HS-27A (cell line): ENCODE results near the gene GALNTL6.

Experiments
- DNase-seq: peaks from one replicate; pipeline ENCODE4 v3.0.0-alpha.2; 2012; ENCODE audit warnings: low read depth, missing footprints

The GALNTL6 gene

DNA sequence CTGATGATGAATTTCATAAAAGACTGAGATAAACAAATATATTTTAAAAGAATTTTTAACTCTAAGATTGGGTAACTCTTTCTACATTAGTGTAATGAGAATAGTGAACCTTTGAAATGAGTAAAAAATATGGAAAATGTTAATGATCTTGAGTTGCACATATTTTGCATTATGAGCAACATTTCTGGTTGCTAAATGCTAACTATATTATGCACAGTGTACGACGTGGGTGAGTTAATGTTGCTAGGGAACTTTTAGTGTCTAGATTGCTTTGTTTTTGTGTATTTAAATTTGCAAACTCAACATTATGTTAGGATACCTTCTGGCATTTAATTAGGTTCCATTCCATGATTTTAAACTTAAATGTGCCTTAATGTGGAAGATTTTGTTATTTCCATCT is 742.5 kb downstream of the GALNTL6 start:
- DNase-seq: no peak

DNA sequence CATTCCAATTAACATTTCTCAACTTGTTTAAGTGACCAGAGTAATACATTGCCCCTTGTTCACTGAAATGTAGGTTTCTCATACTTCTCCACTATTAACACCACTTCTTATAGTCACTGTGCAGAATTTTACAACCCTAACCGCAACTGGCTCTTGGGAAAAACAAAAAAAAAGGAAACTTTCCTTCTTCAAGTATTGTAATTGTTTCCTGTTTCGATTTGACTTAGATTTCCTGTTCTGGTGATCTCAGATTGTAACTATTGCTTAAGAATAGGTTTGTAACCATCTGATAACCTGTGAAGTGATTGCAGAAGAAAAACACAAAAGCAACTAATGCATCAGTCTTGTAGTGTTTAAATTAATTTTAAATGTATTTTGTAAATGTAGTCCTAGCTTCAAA is 760.7 kb downstream of the GALNTL6 start:
- no peak for DNase-seq

- no peak for DNase-seq
Observed at GRCh38 chr4:172578712-172579111, 765.5 kb downstream of the GALNTL6 start.

DNA sequence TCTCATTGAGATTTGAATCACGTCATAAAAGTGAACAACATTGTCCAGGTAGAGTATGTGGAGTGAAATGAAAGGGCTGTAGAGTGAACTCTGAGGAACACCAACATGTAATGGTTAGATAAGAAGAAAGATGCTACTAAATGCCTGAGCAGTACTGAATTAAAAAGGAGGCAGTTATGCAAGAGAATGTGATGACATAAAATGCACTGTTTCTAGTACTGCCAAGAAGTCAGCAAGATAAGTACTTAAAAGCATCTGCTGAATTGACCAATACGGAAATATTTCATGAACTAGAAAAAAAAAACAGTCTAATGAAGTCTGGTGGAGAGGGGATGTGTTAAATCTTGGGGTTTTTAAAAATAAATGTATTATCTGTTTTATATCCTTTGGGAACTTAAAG is 771.6 kb downstream of the GALNTL6 start:
- no peak for DNase-seq

- DNase-seq: no peak
Observed at GRCh38 chr4:172596206-172596605, 783.0 kb downstream of the GALNTL6 start.

- DNase-seq: no peak
Observed at GRCh38 chr4:172599554-172599953, 786.4 kb downstream of the GALNTL6 start.

DNA sequence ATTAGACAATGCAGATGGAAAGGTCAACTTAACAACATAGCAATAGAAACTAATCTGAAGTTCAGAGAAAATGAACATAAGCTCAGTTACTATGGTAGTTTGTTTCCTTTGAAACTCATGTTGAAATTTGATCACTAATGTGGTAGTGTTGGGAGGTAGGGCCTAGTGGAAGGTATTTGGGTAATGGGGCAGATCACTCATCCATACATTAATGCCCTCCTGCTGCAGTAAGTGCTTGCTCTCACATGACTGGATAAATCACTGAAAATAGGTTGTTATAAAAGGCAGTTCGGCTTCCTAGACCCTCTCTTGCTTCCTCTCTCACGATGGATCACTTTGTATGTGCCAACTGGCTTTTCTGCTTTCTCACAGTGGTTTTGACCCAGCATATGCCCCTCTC is 788.0 kb downstream of the GALNTL6 start:
- DNase-seq: no peak

DNA sequence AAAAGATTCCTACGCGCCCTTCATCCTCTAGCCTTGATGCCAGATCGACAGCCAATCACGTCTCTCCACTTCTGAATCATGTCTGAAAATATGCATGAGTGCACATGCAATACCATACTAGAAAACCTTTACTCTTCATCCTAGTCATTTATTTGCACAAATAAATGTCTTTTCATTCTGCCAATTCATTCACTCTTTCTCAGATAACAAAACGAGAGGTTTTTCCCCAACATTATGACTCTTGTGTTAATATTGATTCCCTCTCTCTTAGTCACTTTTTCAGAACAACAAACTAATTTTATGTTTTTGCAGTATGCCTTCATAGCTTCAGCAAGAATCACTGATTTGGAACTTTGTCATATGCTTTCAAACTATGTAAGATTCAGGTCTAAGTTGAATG is 806.0 kb downstream of the GALNTL6 start:
- DNase-seq: no peak

DNA sequence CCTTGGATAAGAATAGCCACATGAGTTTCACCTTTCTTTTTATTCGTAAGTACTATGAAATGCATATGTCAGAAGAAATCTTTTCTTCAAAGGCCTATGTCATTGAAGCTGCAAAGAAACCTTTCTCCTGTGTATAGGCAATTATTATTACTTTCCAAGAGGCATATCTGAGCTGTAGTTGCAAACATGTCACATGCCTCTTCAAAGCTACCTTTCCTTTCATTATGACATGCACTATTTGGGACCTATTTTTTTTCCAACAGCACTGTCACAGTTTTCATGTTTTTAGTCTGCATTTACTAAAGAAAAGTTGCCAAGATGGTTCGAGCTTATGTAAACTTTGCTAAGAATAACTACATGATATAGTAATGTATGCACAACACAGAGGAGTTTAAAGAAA is 806.6 kb downstream of the GALNTL6 start:
- no peak for DNase-seq

DNA sequence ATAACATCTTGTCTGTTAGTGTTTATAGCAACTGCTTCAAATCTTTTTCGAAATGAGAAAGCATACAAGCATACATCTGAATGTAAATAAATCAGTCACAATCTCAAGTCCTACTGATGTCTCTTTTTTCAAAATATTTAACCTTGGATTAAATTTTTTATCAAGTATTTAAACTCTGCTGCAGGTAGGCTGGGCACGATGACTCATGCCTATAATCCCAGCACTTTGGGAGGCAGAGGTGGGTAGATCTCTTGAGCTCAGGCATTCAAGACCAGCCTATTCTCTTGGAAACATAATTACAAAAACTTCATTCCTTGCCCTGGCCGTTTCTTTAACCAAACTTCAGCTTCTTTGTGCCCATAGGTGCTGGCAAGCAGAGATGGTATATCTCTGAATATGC is 815.1 kb downstream of the GALNTL6 start:
- no peak for DNase-seq

- no peak for DNase-seq
Observed at GRCh38 chr4:172630280-172630679, 817.1 kb downstream of the GALNTL6 start.

DNA sequence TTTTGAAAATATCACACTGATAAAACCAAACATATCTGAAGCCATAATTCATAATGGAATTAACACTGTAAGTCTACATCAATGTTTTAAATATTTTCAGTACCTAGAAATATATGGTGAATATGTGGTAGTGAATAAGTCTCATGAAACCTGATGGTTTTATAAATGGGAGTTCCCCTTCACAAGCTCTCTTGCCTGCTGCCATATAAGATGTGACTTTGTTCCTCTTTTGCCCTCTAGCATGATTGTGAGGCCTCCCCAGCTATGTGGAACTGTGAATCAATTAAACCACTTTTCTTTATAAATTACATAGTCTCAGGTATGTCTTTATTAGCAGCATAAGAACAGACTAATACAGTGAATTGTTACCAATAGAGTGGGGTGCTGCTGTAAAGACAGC is 818.6 kb downstream of the GALNTL6 start:
- DNase-seq: no peak

GRCh38 chr4:172648471-172648870 is 835.3 kb downstream of the GALNTL6 start:
- DNase-seq: no peak

DNA sequence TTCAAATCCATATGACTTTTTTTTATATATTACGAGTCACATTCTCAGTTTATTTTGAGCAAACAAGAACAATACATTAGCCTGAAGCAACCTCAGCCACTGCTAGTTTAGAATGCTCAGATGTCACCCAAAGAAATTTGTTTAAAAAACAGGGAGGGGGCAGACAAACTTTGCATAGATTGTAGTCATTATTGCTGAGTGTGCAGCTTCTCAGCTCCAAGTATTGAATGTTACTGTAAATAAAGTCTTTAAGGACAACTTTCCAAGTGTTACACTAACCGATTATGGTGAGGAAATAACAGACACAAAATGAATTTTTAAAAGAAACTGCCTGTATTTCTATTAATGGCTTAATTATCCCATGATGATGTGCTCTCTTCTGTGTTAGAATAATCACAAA is 835.9 kb downstream of the GALNTL6 start:
- DNase-seq: no peak

GRCh38 chr4:172650758-172651530 is 837.7 kb downstream of the GALNTL6 start:
- DNase-seq: no peak

- DNase-seq: no peak
Observed at GRCh38 chr4:172651961-172652360, 838.8 kb downstream of the GALNTL6 start.

- DNase-seq: no peak
Observed at GRCh38 chr4:172652369-172652768, 839.2 kb downstream of the GALNTL6 start.

DNA sequence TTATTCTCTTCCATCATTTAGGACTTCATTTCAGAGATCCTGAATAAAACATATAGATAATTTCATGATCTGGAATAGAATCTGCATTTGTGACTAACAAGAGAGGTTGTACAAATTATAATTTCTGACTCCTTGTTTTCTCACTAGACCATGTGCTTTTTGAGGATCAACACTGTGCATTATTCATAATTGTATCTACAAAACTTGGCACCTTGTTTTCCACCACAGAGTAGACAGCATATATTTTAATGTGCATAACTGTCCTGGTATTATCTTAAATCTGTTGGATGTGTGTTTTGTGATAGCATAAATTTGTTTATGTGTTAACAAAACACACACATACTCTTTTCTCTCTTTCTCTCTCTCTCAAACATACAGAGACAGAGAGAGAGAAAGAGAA is 840.5 kb downstream of the GALNTL6 start:
- no peak for DNase-seq

GRCh38 chr4:172654457-172654856 is 841.3 kb downstream of the GALNTL6 start:
- no peak for DNase-seq

DNA sequence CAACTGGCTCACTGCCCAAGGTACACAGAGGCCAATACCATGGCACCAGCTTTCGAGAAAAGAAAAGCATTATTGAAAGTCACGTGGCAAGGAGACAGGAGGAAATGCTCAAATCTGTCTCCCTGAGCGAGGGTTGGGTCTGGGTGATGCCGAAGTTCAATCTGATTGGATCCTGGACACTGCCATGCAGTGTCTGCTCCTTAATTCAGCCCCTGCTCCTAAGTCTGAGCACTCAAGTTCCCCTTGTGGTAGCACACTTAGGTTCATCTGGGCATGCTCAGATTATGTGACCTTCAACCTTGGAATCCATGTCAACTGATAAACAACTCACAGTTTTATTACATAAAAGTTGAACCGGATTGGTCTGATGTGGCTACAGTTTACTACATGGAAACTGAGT is 842.9 kb downstream of the GALNTL6 start:
- DNase-seq: no peak

DNA sequence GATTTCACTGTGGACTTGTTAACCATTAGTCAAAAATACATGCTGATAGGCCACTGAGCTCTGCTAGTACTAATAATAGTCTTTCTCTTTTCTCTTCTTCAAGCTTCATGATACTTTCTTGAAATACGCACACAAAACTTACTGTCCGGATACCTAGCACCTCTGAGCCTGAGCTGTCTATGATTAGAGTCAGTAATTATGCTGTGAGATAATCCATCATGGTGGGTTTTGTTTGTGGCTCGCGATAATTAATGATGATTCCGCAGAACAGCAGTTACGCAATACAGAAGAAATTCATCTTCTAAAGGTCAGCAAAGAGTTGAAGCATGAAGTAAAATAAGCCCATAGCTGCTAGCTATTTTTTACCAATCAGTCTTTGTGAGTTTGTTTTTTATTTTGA is 843.9 kb downstream of the GALNTL6 start:
- DNase-seq: no peak

DNA sequence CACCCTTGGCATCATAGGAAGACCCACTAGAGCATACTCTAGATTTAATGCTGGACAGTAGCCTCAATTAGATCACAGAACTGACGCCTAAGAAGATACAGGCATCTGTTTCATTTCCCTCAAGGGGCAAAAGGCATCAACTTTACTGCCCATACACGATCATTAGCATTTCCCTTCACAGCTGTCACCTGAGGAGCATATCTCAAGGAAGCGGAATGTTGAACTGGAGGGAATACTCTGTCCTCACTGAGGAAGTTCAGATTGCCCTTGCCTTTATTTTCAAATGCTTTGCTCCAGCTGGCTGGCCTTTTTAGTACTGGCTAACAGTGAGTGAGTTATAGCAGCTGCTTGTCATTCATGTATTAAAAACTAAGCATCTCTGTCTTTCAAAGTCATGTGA is 847.0 kb downstream of the GALNTL6 start:
- no peak for DNase-seq

DNA sequence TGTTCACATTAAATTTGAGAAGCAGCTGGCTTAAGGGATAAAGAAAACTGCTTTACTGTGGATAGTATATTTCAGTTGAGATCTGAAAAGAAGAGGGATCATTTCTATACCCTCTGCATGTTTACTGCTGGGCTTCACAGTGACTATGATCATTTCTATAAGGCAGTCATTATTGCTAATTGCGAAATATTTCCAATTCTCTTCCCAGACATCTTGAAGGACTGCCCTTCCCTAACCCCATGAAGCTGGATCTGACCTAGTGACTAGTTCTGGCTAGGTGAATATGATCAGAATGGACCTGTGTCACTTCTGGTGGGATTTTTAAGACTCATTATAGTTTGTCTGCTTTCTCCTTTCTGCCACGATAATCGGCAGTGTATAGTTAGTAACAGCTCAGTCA is 848.9 kb downstream of the GALNTL6 start:
- DNase-seq: no peak

DNA sequence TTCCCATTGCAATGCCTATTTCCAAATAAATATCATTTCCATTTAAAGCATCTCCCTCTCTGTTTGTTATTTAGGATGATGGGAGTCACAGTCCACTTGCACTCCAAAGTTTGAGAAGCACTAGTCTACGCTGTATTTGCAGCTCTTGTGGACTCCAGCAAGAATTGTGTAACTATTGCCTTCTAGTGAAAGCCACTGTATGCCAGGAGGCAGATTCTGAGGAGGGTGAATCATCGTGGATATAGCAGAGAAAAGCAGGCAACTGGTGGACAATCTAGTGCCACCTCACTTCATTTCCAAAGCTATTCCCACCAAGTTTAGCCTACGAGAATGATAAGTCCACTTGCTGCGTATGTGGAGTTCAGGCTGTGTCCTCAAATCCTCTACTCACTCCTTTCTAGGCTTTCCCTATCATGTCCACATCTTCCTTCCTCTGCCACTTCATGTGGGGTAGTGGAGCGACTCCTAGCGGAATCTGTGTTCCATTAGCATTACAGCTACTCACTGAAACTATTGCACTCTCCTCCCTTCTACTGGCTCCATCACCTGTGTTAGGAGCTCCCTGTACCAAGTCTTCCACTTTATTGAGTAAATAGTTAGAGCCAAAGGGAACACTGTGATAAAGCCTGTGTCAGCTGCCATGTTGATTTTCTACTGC is 853.6 kb downstream of the GALNTL6 start:
- DNase-seq: no peak
